HepG2 (cell line): ENCODE measurements around the gene RGS19. TPM values are rescaled to one million over a fixed set of nuclear protein-coding genes. Genes with fewer than 3 reads are reported as not detected.
A peak's percentile ranks its signal among the peaks of the same experiment; 100 is the strongest.

Experiments used
- BRD4 ChIP-seq: sonication (generic); formaldehyde crosslinking; IDR thresholded peaks from 2 replicates; pipeline ENCODE4 v1.4.0; 2020; ENCODE audit warnings: missing genetic modification reagents
- CAMTA2 ChIP-seq: sonication (generic); formaldehyde crosslinking; IDR thresholded peaks from 2 replicates; pipeline ENCODE4 v1.4.0; 2020; ENCODE audit warnings: mild to moderate bottlenecking, missing genetic modification reagents, borderline replicate concordance
- EEA1 ChIP-seq: sonication (generic); formaldehyde crosslinking; IDR thresholded peaks from 2 replicates; pipeline ENCODE4 v1.5.1; 2020; ENCODE audit warnings: mild to moderate bottlenecking, missing genetic modification reagents, borderline replicate concordance
- FOXK2 ChIP-seq: fragments of 450-650 bp; IDR thresholded peaks from 2 replicates; pipeline ENCODE4 v1.6.1; 2016
- HCFC1 ChIP-seq: fragments of 150-350 bp; IDR thresholded peaks from 2 replicates; pipeline ENCODE4 v1.6.1; 2014; ENCODE audit warnings: low read depth, low read length
- HNRNPH1 ChIP-seq: fragments of 200-400 bp; formaldehyde crosslinking; optimal IDR thresholded peaks from 2 replicates; pipeline ENCODE3; 2017; ENCODE audit warnings: mild to moderate bottlenecking, low read depth, low read length
- HOXA5 ChIP-seq: sonication (generic); formaldehyde crosslinking; IDR thresholded peaks from 2 replicates; pipeline ENCODE4 v1.4.0; 2020; ENCODE audit warnings: missing genetic modification reagents
- IKZF1 ChIP-seq: fragments of 450-650 bp; IDR thresholded peaks from 2 replicates; pipeline ENCODE4 v1.7.1; 2016
- PPARG ChIP-seq: conservative IDR thresholded peaks from 2 replicates; pipeline ENCODE4 v1.6.1; 2016; ENCODE audit warnings: missing biosample characterization, missing genetic modification reagents
- RFX5 ChIP-seq: IDR thresholded peaks from 2 replicates; pipeline ENCODE4 v1.6.1; 2011; ENCODE audit warnings: low read depth, low read length, improper control_type of control experiment
- RFXAP ChIP-seq: sonication (generic); formaldehyde crosslinking; IDR thresholded peaks from 2 replicates; pipeline ENCODE4 v1.4.0; 2020; ENCODE audit warnings: missing genetic modification reagents, borderline replicate concordance
- RORA ChIP-seq: sonication (generic); formaldehyde crosslinking; IDR thresholded peaks from 2 replicates; pipeline ENCODE4 v1.5.0; 2020; ENCODE audit warnings: mild to moderate bottlenecking, missing genetic modification reagents, moderate library complexity
- U2AF2 ChIP-seq: fragments of 200-400 bp; formaldehyde crosslinking; IDR thresholded peaks from 2 replicates; pipeline ENCODE4 v1.6.1; 2017; ENCODE audit warnings: low read depth, mild to moderate bottlenecking, low read length
- ZBTB3 ChIP-seq: sonication (generic); formaldehyde crosslinking; IDR thresholded peaks from 2 replicates; pipeline ENCODE4 v1.4.0; 2020; ENCODE audit warnings: low read depth, mild to moderate bottlenecking, moderate library complexity, missing genetic modification reagents, borderline replicate concordance
- ZC3H13 ChIP-seq: sonication (generic); formaldehyde crosslinking; IDR thresholded peaks from 2 replicates; pipeline ENCODE4 v1.8.1; 2023; ENCODE audit warnings: mild to moderate bottlenecking, missing genetic modification reagents, moderate library complexity
- ZNF564 ChIP-seq: sonication (generic); formaldehyde crosslinking; IDR thresholded peaks from 2 replicates; pipeline ENCODE4 v1.8.1; 2023; ENCODE audit warnings: mild to moderate bottlenecking, missing genetic modification reagents
- ZNF749 ChIP-seq: sonication (generic); formaldehyde crosslinking; IDR thresholded peaks from 2 replicates; pipeline ENCODE4 v1.8.0; 2022; ENCODE audit warnings: mild to moderate bottlenecking, missing genetic modification reagents, moderate library complexity, borderline replicate concordance
- polyA plus RNA-seq, 8 experiments: library from polyadenylated mRNA; depleted of rRNA in 3 of 8; stranded (reverse) in 7 of 8; unstranded in 1 of 8; fragments of >200 nt; fragmentation: Illumina TruSeq in 4 of 8; extraction: Trizol in 4 of 8; gene quantifications; 2 replicates each; pipeline versions ENCODE4 v1.2.1 to v1.2.3, GENCODE V29; 2011 to 2016; ENCODE audit warnings: low read depth in 4 of 8, missing spikeins in 1 of 8, mixed read lengths in 1 of 8; ENCODE audit not compliant: insufficient read depth in 1 of 8
- total RNA-seq, 5 experiments: library from RNA; depleted of rRNA; stranded (reverse); fragments of >200 nt; fragmentation: Illumina TruSeq; extraction: Trizol; gene quantifications; 2 replicates each; pipeline ENCODE4 v1.2.3, GENCODE V29; 2016; ENCODE audit warnings: low read depth in 1 of 5
- TF ChIP-seq, protein P1 (sequence below): sonication (generic); formaldehyde crosslinking; IDR thresholded peaks from 2 replicates; pipeline ENCODE4 v1.4.0; 2020; ENCODE audit warnings: missing genetic modification reagents
- TF ChIP-seq, protein P2 (sequence below): sonication (generic); formaldehyde crosslinking; IDR thresholded peaks from 2 replicates; pipeline ENCODE4 v1.4.0; 2020; ENCODE audit warnings: missing genetic modification reagents
- TF ChIP-seq, protein P3 (sequence below): sonication (generic); formaldehyde crosslinking; IDR thresholded peaks from 2 replicates; pipeline ENCODE4 v1.9.0; 2021; ENCODE audit warnings: missing genetic modification reagents, borderline replicate concordance
- TF ChIP-seq, protein P4 (sequence below): sonication (generic); formaldehyde crosslinking; IDR thresholded peaks from 2 replicates; pipeline ENCODE4 v1.8.1; 2023; ENCODE audit warnings: mild to moderate bottlenecking, missing genetic modification reagents, borderline replicate concordance
- TF ChIP-seq, protein P5 (sequence below): sonication (generic); formaldehyde crosslinking; IDR thresholded peaks from 2 replicates; pipeline ENCODE4 v1.8.0; 2022; ENCODE audit warnings: missing genetic modification reagents, mild to moderate bottlenecking, borderline replicate concordance

RGS19 gene
- total and polyA plus RNA-seq, 2 of the 13 experiments (the other 11 are each of a cell fraction or from before 2014, with no cell fraction given), result 10.7 to 11.9 TPM

DNA sequence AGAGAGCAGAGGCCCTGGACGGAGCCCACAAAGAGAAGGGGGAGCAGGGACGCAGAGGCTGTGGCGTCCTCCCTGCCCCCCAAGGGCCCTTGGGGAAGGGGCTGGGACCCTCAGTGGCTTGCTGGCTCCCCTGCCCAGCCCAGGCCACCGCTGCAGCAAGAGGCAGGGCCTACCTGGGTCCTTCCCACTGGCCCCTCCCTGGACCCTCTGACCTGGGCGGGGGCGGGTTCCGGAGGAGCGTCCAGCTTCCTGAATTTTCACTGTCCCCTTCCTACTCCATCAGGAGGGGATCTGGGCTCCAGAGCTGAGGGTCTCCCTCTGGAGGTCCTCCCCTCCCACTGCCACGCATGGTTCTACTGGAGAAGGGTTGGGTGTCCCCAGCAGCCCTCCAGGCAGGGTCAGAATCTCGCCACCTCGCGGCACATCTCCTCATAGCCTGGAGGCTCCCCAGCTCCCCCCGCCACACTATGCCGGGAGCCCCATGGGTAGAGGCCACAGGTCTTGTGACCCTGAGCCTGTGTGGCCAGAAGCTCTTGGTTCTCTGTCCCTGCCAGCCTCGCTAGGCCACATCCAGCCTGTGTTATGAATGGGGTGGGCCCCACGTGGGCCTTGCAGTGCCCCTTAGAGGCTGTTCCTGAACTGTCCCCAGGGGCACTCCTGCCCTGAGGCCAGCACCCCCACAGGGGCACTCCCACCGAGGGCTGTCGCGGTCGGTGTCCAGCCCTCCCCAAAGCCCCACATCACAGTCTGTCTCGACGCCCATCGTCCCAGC, 28.9 kb downstream of the RGS19 start (continued):
- TF ChIP-seq, protein P1, sequence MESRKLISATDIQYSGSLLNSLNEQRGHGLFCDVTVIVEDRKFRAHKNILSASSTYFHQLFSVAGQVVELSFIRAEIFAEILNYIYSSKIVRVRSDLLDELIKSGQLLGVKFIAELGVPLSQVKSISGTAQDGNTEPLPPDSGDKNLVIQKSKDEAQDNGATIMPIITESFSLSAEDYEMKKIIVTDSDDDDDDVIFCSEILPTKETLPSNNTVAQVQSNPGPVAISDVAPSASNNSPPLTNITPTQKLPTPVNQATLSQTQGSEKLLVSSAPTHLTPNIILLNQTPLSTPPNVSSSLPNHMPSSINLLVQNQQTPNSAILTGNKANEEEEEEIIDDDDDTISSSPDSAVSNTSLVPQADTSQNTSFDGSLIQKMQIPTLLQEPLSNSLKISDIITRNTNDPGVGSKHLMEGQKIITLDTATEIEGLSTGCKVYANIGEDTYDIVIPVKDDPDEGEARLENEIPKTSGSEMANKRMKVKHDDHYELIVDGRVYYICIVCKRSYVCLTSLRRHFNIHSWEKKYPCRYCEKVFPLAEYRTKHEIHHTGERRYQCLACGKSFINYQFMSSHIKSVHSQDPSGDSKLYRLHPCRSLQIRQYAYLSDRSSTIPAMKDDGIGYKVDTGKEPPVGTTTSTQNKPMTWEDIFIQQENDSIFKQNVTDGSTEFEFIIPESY (CRISPR knock-in tag), result no peak
- TF ChIP-seq RFX5 (0 out of 2 replicates have a peak, but pooled peaks have one; percentile 17), PPARG (CRISPR knock-in tag) (0 out of 2 replicates have a peak, but pooled peaks have one; percentile 36), HCFC1 (no peak), U2AF2 (no peak), BRD4 (CRISPR knock-in tag) (peak; percentile 84), IKZF1 (no peak), FOXK2 (no peak), ZBTB3 (no peak), RFXAP (CRISPR knock-in tag) (peak; percentile 67; the same call in 1 of the 2 replicates), HOXA5 (CRISPR knock-in tag) (peak; percentile 89), HNRNPH1 (no peak), ZNF749 (CRISPR knock-in tag) (peak; percentile 9; the same call in 1 of the 2 replicates), RORA (no peak), CAMTA2 (CRISPR knock-in tag) (no peak), ZNF564 (CRISPR knock-in tag) (peak; percentile 44; the same call in 1 of the 2 replicates), ZC3H13 (CRISPR knock-in tag) (peak; percentile 64), EEA1 (CRISPR knock-in tag) (peak; percentile 54; the same call in 1 of the 2 replicates)
- TF ChIP-seq, protein P2, sequence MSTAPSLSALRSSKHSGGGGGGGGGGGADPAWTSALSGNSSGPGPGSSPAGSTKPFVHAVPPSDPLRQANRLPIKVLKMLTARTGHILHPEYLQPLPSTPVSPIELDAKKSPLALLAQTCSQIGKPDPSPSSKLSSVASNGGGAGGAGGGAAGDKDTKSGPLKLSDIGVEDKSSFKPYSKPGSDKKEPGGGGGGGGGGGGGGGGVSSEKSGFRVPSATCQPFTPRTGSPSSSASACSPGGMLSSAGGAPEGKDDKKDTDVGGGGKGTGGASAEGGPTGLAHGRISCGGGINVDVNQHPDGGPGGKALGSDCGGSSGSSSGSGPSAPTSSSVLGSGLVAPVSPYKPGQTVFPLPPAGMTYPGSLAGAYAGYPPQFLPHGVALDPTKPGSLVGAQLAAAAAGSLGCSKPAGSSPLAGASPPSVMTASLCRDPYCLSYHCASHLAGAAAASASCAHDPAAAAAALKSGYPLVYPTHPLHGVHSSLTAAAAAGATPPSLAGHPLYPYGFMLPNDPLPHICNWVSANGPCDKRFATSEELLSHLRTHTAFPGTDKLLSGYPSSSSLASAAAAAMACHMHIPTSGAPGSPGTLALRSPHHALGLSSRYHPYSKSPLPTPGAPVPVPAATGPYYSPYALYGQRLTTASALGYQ (CRISPR knock-in tag), result peak; percentile 85; the same call in 1 of the 2 replicates
- TF ChIP-seq, protein P3, sequence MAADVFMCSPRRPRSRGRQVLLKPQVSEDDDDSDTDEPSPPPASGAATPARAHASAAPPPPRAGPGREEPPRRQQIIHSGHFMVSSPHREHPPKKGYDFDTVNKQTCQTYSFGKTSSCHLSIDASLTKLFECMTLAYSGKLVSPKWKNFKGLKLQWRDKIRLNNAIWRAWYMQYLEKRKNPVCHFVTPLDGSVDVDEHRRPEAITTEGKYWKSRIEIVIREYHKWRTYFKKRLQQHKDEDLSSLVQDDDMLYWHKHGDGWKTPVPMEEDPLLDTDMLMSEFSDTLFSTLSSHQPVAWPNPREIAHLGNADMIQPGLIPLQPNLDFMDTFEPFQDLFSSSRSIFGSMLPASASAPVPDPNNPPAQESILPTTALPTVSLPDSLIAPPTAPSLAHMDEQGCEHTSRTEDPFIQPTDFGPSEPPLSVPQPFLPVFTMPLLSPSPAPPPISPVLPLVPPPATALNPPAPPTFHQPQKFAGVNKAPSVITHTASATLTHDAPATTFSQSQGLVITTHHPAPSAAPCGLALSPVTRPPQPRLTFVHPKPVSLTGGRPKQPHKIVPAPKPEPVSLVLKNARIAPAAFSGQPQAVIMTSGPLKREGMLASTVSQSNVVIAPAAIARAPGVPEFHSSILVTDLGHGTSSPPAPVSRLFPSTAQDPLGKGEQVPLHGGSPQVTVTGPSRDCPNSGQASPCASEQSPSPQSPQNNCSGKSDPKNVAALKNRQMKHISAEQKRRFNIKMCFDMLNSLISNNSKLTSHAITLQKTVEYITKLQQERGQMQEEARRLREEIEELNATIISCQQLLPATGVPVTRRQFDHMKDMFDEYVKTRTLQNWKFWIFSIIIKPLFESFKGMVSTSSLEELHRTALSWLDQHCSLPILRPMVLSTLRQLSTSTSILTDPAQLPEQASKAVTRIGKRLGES (CRISPR knock-in tag), result no peak
- TF ChIP-seq, protein P4, sequence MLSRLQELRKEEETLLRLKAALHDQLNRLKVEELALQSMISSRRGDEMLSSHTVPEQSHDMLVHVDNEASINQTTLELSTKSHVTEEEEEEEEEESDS (CRISPR knock-in tag), result peak; percentile 93; the same call in 1 of the 2 replicates
- TF ChIP-seq, protein P5, sequence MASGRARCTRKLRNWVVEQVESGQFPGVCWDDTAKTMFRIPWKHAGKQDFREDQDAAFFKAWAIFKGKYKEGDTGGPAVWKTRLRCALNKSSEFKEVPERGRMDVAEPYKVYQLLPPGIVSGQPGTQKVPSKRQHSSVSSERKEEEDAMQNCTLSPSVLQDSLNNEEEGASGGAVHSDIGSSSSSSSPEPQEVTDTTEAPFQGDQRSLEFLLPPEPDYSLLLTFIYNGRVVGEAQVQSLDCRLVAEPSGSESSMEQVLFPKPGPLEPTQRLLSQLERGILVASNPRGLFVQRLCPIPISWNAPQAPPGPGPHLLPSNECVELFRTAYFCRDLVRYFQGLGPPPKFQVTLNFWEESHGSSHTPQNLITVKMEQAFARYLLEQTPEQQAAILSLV (CRISPR knock-in tag), result peak; percentile 68; the same call in 1 of the 2 replicates
